T-helper 17 cell (primary cell): ENCODE results near the gene CD99L2. TPM values are rescaled to one million over a fixed set of nuclear protein-coding genes. Genes with fewer than 3 reads are reported as not detected.
A peak's percentile ranks its signal among the peaks of the same experiment; 100 is the strongest.

ENCODE experiments used
- ATAC-seq: fragments of 150-1000 bp; cut with Tn5 transposase; 2 replicates; pipeline ENCODE4 v1.10.0; 2021; ENCODE audit warnings: mild to moderate bottlenecking, moderate library complexity
- DNase-seq, 3 donors: peaks; one replicate each; pipeline versions ENCODE4 v3.0.0 to v3.0.0-alpha.2; 2020 to 2021
- H3K9me3 ChIP-seq: one replicate; pipeline ENCODE4 v1.7.0; 2013; ENCODE audit warnings: low read length, mild to moderate bottlenecking; ENCODE audit not compliant: control insufficient read depth, poor library complexity, severe bottlenecking
- H3K27ac Mint-ChIP-seq: one replicate; pipeline ENCODE4 v1.8.0; 2022; ENCODE audit warnings: mild to moderate bottlenecking, moderate library complexity, mixed read lengths
- H3K27me3 Mint-ChIP-seq: one replicate; pipeline ENCODE4 v1.8.0; 2022; ENCODE audit warnings: mixed read lengths
- H3K36me3 Mint-ChIP-seq: one replicate; pipeline ENCODE4 v1.8.0; 2022; ENCODE audit warnings: low read depth, mixed read lengths
- H3K4me1 Mint-ChIP-seq: one replicate; pipeline ENCODE4 v1.8.0; 2022; ENCODE audit warnings: mild to moderate bottlenecking, mixed read lengths
- H3K4me3 Mint-ChIP-seq: one replicate; pipeline ENCODE4 v1.8.0; 2022; ENCODE audit warnings: mild to moderate bottlenecking, moderate library complexity, mixed read lengths
- total RNA-seq, 4 donors: library from RNA in 2 of 4; stranded (reverse) in 2 of 4; gene quantifications; one replicate each; pipeline ENCODE4 v1.2.3 and lab custom pipeline; 2022 to 2026

The CD99L2 gene
- total RNA-seq, 2 donors from 2014 or later, result 9.4 to 10.4 TPM

DNA sequence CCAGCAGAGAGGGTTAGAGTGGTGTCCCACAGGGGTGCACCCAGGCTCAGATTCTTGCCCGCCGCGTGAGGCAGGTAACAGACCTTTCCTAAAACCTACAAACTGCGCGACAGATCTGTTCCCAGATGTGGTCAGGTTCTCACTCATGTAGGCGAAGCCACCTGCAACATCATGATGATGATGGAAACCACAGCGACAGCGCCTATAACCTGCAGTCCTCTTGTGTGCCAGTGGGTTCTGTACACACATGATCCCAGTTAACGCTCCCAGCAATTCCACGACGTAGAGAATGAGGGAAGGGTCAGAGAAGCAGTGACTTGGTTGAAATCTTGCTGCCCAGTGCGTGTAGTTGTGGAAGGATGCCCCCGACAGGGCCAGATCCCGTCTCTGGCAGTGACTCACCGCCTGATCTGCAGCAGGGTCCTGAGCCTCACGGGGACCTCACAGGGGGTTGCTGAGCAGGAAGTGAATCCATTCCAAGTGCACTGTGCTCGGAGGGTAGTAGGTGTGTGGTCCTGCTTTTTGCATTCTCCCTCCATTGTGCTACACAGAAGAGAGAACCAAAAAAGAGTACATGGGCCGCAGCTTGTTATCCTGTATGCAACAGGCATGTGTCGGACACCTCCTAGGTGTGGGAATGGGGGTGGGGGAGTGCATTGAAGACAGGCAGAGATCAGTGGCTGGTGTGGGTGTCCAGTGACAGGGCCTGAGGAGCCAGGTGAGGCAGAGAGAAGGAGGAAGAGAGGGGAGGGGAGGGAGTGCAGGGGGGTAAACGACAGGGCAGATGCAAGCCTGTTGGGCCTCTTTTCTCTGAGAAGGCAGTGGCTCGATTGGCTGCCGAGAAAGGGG lies 138.7 kb downstream of the CD99L2 start:
- Mint-ChIP-seq H3K4me1 (no peaks in the 10 kb centered on the region), H3K36me3 (no peaks in the 10 kb centered on the region), H3K27ac (no peak overlapping the region), H3K4me3 (no peak overlapping the region), H3K27me3 (no peaks in the 10 kb centered on the region)
- DNase-seq (no peak), ATAC-seq (no peak)
- no peaks in the 10 kb centered on the region for H3K9me3 ChIP-seq

DNA sequence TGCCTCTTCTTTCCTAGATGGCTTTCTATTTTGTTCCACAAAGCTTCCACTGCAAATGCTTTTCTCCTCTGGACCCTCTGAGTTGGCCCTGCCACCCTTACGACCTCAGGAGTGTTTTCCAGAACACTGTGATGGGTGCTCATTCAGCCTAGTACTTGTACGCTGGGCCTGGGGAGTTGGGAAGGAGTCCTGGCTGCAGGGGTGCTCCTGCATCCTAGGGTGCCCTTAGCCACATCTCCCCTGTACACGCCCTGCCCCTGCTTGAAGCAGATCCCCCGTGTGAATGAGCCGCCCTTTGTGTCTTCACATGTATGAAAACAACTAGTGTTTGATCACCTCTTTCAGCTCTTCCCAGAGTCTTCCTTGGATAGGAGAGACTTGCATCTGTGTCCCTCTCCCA lies 141.1 kb downstream of the CD99L2 start:
- DNase-seq (no peak), ATAC-seq (no peak)
- Mint-ChIP-seq H3K27ac (no peak overlapping the region), H3K27me3 (no peaks in the 10 kb centered on the region), H3K36me3 (no peaks in the 10 kb centered on the region), H3K4me1 (no peaks in the 10 kb centered on the region), H3K4me3 (no peak overlapping the region)
- no peaks in the 10 kb centered on the region for H3K9me3 ChIP-seq

DNA sequence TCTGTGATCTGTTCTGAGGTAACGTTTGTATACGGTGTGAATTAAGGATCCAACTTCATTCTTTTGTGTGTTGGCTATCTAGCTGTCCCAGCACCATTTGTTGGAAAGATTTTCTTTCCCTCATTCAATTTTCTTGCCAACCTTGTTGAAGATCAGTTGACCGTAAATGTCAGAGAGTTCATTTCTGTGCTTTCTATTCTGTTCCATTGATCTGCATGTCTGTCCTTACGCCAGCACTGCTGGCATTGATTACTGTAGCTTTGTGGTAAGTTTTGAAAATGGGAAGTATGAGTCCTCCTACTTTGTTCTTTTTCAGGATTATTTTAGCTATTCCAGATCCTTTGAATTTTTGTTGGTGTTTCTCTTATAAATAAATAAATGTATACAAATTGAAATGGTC lies 144.5 kb downstream of the CD99L2 start:
- no peak overlapping the region for H3K27ac Mint-ChIP-seq
- ATAC-seq, result no peak
- no peaks in the 10 kb centered on the region for H3K9me3 ChIP-seq
- no peak for DNase-seq
- H3K4me1 Mint-ChIP-seq, result no peaks in the 10 kb centered on the region
- H3K4me3 Mint-ChIP-seq, result no peak overlapping the region
- no peaks in the 10 kb centered on the region for H3K36me3 Mint-ChIP-seq
- H3K27me3 Mint-ChIP-seq, result no peaks in the 10 kb centered on the region

DNA sequence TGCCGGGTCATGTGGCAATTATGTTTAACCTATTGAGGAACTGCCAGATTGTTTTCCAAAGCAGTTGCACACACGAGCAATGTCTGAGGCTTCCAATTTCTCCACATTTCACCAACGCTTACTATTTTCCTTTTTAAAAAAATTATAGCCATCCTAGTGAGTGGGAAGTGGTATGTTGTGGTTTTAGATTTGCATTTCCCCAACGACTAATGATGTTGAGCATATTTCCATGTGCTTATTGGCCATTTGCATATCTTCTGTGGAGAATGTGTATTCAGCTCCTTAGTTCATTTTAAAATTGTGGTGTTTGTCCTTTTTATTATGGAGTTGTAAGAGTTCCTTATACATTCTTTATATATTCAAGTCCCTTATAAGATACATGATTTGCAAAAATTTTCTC lies 145.1 kb downstream of the CD99L2 start:
- H3K9me3 ChIP-seq, result no peaks in the 10 kb centered on the region
- DNase-seq (no peak), ATAC-seq (no peak)
- Mint-ChIP-seq H3K27me3 (no peaks in the 10 kb centered on the region), H3K4me3 (no peak overlapping the region), H3K36me3 (no peaks in the 10 kb centered on the region), H3K4me1 (no peaks in the 10 kb centered on the region), H3K27ac (no peak overlapping the region)

DNA sequence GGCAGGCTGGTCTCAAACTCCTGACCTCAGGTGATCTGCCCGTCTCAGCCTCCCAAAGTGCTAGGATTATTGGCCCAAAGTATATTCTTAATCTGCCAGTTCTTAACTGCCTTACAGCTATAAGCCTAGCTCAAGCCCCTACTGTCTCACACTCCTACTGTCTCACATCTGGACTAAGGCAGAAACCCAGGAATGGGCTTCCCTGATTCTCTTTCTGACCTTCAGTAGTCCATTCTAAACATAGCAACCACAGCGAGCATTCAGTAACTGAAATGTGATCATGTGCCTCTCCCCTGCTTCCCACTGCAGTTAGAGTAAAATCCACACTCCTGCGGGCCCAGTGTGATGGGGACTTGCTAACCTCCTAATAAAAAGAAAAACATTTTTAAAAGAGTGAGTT lies 146.3 kb downstream of the CD99L2 start:
- Mint-ChIP-seq H3K27me3 (no peaks in the 10 kb centered on the region), H3K36me3 (no peaks in the 10 kb centered on the region), H3K4me1 (no peaks in the 10 kb centered on the region), H3K27ac (no peak overlapping the region), H3K4me3 (no peak overlapping the region)
- ATAC-seq (no peak), DNase-seq (no peak)
- H3K9me3 ChIP-seq, result no peaks in the 10 kb centered on the region

DNA sequence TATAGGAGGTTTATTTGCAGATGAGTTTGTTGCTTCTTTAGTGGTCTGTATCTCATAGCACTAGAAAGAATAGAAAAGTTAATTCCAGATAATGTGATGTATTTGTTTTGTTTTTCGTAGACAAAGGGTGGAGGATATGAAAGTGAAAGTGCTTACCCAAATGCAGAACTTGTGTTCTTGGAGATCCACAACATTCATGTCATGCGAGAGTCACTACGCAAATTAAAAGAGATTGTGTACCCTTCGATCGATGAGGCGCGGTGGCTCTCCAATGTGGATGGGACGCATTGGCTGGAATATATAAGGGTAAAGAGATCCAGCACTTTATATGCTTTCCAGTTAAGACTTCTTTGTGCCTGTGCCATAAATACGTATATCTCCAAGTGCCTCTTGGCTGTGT lies 162.0 kb downstream of the CD99L2 start:
- Mint-ChIP-seq H3K36me3 (peaks cover 13% of the 10 kb centered on the region), H3K27me3 (no peaks in the 10 kb centered on the region), H3K4me3 (no peak overlapping the region), H3K27ac (peak overlapping the region; percentile 91), H3K4me1 (peaks cover 19% of the 10 kb centered on the region)
- H3K9me3 ChIP-seq, result no peaks in the 10 kb centered on the region
- ATAC-seq (no peak), DNase-seq (no peak)

DNA sequence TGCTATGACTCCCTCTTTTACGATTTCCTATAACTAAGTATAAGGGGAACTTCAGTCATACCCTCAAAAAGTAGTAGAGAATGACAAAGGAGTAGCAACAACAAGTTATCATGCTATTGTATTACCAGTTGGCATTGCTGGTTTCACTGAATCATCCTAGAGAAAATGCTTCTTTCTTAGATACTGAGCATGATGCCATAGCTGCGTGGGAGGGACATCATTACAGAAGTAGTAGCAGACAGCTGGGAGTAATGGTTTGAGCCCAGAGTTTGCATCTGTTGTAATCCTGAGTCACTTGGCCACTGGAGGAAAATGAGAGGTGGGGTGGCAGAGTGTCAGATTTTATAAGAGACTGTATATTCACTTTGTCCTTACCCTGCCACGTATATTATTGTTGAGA lies 166.7 kb downstream of the CD99L2 start:
- DNase-seq, result no peak
- no peak overlapping the region for H3K27ac Mint-ChIP-seq
- H3K9me3 ChIP-seq, result no peaks in the 10 kb centered on the region
- no peak overlapping the region for H3K4me3 Mint-ChIP-seq
- no peak for ATAC-seq
- H3K4me1 Mint-ChIP-seq, result peaks cover 15% of the 10 kb centered on the region
- H3K36me3 Mint-ChIP-seq, result peaks cover 2% of the 10 kb centered on the region
- no peaks in the 10 kb centered on the region for H3K27me3 Mint-ChIP-seq

DNA sequence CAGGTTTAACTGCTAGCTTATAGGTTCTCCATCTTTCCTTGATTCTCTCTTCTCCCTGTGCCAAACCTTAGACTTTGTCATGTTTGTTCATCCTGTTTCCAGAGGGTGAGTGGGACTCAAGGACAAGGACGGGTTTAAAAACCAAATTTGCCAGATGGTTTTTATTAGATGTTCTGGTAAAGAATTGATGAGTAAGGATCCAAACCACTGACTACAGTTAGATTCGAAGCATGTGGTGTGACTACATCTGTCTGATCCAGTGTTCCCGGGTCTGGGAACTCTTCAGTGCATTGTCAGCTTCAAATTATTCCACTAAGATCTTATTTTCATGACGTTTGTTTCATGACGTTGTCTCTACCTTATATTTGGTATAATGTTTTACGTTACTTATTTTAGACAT lies 167.7 kb downstream of the CD99L2 start:
- Mint-ChIP-seq H3K36me3 (peaks cover 2% of the 10 kb centered on the region), H3K27ac (no peak overlapping the region), H3K4me1 (peaks cover 15% of the 10 kb centered on the region), H3K27me3 (no peaks in the 10 kb centered on the region), H3K4me3 (no peak overlapping the region)
- ATAC-seq (no peak), DNase-seq (no peak)
- H3K9me3 ChIP-seq, result no peaks in the 10 kb centered on the region

DNA sequence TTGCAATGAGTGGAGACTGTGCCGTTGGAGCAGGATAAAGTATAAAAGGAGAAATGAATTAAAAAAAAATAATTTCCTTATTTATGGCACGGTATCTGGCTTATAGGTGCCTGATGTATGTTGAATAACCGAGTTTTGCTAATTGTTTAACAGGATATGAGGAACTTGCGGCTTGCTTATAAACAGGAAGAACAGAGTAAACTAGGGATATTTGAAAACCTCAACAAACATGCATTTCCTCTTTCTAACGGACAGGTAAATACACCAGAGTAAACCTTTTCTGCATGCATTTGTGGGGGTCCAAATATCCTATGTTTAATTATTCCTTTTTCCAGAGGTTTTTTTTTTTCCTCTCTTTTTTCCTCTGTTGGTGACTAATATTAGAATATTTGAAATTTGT lies 168.5 kb downstream of the CD99L2 start:
- peaks cover 12% of the 10 kb centered on the region for H3K4me1 Mint-ChIP-seq
- H3K4me3 Mint-ChIP-seq, result no peak overlapping the region
- no peak for ATAC-seq
- peaks cover 2% of the 10 kb centered on the region for H3K36me3 Mint-ChIP-seq
- no peaks in the 10 kb centered on the region for H3K27me3 Mint-ChIP-seq
- no peak overlapping the region for H3K27ac Mint-ChIP-seq
- H3K9me3 ChIP-seq, result no peaks in the 10 kb centered on the region
- DNase-seq, result no peak

DNA sequence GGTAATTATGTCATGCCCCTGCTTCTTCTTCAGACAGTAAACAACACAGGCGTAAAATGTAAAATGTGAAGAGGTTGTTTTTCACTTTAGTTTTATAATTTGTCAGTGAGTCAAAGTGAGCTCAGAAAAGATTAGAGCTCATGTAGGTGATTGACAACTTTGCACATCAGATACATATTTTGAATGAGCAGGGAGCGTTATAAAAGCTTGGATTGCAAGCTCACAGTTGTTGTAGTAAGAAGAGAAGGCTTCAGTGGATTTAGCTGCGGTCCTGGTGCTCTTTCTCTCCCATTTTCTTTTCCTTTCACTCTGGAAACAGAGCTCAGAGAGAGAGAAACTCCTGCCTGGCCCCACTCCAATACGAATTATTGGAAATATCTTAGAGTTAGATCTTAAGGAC lies 178.8 kb downstream of the CD99L2 start:
- no peaks in the 10 kb centered on the region for H3K9me3 ChIP-seq
- H3K4me1 Mint-ChIP-seq, result peaks cover 28% of the 10 kb centered on the region

More for the DNA sequence above, 178.8 kb downstream of the CD99L2 start:
- no peak overlapping the region for H3K4me3 Mint-ChIP-seq
- no peak overlapping the region for H3K27ac Mint-ChIP-seq
- no peak for DNase-seq
- no peaks in the 10 kb centered on the region for H3K36me3 Mint-ChIP-seq
- H3K27me3 Mint-ChIP-seq, result no peaks in the 10 kb centered on the region
- no peak for ATAC-seq

Other genes starting within 250 kb of the CD99L2 start
- 10 to 100 TPM; 40.3 to 45.6 TPM for gene MTMR1, start 205.3 kb downstream of the CD99L2 start, total RNA-seq
- 1 to 10 TPM; 4.6 to 5.4 TPM for gene HMGB3, start 84.7 kb upstream of the CD99L2 start, total RNA-seq